NCI-H2227 (cell line): Measurements from ENCODE around the gene OTOS.
A peak's percentile ranks its signal among the peaks of the same experiment; 100 is the strongest.

Experiments
- DNase-seq: peaks from one replicate; lab custom pipeline; 2025; ENCODE audit not compliant: unreplicated experiment; lab: John Stamatoyannopoulos, UW

OTOS gene

DNA sequence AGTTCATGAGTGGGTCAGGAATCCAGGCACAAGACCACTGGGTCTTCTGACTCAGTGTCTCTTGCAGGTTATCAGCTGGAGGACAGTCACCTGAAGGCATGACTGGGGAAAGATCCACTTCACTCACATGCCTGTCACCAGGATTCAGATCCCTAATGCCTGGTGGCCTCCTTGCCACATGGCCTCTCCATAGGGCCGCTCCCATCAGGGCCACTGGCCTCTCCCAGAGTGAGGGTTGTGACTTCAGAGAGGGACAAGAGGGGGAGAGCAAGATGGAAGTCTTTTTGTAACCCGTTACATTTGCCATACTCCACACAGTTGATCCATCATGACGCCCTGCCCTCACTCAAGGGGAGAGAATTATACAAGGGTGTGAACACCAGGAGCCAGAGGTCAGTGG lies 13.0 kb upstream of the OTOS start:
- DNase-seq = no peak

DNA sequence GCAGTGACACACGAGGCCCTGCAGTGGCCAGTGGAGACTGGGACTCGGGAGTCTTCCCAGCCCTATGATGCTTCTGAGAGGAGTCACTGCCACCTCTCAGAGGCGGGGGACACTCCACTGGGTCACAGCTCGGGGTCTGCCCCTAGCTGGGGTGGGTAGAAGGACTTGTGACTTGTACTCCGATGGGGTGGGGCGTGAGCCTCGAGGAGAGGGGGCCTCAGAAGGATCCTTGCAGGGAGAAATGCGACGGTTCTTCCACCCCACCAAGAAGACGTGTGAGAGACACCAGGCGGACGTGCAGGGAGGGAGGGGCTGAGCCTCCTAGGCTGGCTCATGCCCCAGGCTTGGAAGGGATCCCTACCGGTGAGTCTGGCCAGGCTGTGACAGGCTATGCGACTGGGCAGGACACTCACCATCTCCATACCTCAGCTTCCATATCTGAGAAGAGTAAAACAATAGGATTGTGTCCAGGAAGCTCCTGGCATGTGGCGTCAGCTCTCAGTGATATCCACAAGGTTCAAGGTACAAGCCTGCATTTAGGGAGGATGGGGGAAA lies 11.1 kb upstream of the OTOS start:
- no peak for DNase-seq

DNA sequence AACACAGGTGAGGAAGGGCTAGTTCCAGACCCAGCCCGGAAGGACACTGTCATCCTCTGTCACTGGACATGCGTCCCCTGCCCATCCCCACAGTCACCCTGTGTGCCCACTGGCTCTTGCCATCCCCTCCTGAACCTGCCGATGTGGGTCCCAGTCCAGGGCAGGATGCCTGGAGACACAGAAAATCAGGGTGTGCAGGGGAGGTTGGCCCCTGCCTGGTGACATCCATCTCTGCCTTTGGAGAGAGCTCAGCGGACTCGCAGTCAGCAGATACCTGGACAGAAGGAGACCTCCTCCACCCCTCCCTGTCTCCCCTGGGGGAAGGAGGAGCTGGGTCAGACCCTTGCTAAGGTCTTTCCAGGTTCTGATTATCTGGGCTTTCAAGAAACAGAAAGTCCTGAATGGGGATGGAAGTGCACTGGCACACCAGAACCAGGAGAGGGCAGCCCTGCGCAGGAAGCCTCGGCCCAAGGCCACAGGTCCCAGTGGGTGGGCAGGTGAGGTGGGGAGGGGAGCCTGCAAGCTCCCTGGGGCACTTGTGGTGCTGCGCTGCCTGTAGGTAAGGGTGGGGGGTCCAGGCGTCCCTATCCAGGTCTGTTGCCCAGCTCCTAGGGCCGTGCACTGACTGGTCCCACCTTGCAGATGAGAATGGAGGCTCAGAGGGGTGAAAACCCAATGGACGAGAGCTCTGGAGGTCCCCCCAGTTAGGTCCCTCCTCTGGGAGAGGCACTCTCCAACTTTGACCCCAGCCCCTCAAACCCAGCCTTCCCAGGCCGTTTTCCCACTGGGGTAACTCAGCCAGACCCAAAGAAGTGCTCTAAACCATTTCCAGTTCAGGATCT lies 9.7 kb upstream of the OTOS start:
- peak; percentile 38 for DNase-seq

DNA sequence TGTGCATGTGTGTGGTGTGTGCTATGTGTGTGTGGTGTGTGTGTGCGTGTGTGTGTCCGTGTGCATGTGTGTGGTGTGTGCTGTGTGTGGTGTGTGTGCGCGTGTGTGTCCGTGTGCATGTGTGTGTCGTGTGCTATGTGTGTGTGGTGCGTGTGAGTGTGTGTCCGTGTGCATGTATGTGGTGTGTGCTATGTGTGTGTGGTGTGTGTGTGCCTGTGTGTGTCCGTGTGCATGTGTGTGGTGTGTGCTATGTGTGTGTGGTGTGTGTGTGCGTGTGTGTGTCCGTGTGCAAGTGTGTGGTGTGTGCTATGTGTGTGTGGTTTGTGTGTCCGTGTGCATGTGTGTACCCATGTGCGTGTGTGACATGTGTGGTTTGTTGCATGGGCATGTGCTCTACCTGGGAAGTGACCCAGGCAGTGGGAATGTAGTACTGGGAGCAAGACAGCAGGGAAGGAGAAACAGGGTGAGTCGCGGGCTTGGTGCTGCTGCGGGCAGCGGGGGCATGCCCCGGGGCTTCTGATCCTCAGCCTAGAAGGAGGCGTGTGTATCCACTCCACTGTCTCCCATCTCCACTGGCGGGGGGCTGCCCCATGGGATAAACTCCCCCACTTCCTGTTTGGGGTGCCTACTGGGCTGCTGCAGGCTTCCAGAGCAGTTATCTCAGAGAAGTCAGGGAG lies 7.6 kb upstream of the OTOS start:
- no peak for DNase-seq

DNA sequence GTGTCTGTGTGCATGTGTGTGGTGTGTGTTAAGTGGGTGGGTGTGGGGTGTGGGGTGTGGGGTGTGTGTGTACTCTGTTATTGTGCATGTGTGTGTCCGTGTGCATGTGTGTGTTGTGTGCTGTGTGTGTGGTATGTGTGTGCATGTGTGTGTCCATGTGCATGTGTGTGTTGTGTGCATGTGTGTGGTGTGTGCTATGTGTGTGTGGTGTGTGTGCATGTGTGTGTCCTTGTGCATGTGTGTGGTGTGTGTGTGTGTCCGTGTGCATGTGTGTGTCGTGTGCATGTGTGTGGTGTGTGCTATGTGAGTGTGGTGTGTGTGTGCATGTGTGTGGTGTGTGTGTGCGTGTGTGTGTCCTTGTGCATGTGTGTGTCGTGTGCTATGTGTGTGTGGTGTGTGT lies 6.9 kb upstream of the OTOS start:
- no peak for DNase-seq

DNA sequence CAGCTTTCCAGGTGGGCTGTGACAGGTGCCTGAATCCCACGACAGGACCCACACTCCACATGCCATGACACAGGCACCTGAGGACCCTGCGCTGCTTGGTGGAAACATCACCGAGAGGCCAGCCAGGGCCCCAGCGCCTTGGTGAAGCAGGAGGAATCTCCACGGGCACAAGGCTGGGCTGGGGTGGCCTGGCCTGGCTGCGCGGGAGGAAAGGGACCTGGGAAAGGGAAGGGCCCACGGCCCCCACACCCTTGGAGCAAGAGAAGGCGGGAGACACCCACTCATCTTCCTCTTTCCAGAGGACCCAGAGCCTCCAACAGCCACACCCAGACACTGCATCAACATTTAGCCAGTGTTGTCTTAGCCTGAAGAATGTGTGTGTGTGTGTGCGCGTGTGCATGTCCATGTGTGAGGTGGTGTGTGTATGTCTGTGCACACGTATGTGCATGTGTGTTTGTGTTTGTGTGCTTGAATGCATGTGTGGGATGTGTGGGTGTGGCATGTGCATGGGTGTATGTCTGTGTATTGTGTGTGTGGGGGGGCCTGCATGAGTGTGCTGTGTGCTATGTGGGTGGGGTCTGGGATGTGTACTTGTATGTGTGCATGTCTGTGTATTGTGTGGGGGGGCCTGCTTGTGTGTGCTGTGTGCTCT lies 6.3 kb upstream of the OTOS start:
- DNase-seq = no peak

DNA sequence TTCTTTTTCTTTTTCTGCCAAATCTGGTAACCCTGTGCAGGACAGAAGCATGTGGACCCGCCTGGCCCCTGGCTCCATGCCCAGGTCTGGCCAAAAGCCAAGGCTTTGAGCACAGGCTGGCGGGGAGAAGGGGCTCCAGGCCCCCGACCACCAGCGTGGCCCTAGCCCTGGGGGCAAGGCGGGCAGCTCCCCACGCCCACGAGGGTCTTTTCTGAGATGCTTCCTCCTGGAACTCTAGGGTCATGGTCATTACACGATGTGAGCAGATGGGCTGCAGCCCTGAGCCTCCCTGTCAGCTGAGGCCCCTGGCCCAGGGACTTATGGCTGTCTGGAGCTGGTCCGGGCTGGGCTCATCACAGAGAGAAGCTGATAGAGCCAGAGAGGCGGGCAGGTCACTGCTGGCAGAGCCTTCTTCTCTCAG lies 5.7 kb upstream of the OTOS start:
- no peak for DNase-seq

DNA sequence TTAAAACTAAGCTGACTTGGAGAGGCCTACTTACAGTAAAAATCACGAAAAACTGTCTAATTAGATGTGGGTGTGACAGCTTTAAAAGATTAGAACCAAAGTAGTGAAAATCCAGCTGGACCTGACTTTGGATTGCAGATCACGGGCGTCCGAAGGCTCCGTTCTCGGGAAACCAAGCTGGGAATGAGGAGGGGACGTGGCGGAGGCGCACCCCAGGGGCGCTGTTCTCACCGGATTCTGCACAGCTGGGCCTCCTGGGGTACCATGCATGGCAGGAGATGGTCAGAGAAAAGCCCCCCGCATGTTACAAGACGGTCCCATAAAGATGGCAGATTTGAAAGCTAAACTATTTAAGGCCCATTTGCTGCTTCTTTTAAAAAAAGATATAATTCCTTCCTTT lies 5.0 kb upstream of the OTOS start:
- DNase-seq = no peak

DNA sequence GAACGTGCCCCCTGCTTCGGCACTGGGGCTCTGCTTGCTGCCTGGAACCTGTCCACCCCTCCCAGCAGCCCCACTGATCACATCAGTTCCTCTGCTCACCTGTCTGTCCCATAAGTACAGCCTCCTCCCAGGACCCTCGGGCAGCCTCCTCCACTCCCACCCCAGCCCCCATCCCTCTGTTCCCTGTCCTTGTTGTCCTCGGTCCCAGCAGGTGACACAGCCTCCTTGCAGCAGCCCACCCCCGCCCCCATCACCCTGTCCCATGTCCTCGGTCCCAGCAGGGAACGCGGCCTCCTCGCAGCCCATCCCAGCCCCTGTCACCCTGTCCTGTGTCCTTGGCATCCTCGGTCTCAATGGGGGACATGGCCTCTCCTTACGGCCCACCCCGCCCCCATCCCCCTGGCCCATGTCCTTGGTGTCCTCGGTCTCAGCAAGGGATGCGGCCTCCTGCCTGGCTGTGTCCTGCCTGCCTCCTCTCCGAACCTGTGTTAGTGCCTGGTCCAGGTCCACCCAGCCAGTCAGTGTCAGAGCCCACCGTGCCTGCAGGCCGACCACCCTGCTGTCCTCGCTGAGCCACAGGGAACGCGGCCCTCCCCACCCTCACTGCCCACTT lies 4.3 kb upstream of the OTOS start:
- no peak for DNase-seq

DNA sequence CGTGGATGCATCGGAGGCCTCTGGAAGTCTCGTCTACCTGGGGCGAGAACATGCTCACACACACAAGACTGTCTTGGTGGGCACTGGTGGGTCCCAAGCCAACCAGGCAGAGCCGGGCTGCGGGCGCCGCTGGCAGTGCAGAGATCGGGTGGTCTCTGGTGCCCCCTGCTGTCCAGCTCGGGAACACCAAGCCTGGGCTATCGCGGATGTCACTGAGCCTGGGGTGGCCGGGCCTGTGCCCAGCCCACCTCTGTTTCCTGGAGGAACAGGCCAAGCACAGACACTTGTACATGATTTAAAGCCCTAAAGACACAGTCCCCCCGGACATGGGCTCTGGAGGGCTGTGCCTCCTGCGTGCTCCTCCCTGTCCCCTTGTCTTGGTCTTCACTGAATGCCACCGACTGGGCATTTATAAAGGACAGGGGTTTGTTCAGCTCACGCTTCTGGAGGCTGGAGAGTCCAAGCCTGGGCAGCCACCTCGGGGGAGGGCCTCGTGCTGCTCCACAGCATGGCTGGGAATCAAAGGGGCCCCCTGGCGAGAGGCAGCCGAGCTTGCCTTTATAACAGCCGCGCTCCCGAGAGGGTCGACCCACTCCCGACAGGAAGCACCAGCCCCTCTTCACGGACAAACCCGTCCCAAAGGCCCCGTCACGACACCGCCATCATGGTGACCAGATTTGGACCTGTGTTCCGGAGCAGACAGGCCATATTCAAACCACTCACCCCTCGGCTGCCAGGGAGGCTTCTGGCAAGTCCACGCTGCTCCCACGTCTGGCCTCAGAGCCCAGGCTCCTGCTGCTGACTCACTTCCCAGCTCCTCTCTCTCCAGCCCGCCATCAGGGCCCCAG lies 3.6 kb upstream of the OTOS start:
- DNase-seq = peak; percentile 84

DNA sequence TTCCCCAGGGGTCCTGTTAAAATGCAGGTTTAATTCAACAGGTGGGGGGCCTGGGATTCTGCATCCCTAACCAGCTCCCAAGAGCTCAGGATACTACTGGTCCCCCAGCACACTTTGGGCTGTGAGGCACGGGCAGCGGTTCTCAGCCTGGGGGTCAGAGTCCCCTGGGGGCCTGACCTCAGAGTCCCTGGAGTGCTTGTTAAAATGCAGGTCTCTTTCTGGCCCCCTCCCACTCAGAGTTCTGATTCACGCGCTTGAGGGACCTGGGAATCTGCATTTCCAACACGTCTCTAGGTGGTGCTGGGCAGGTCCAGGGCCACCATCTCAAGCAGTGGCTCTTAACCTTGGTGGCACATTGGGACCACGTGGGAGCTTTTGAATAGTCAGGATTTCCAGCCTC lies 2.8 kb upstream of the OTOS start:
- DNase-seq = no peak

DNA sequence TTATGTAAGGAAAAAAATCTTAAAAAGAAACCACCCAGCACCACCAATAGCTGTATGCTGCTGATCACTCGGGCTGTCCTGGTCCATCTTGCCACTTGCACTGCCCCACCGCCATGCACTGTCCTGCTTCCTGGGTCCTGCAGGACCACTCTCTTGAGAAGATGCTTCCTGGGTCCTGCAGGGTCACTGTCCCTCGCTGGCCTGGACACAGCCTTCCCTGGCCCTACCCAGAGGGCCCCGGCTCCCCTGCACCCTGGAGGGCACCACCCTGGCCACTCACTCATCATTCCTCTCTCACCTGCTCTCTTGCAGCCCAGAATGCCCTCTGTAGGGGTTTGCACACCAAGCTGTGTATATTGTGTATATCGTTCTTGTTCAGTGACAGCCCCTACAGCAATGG lies 2.4 kb upstream of the OTOS start:
- no peak for DNase-seq

DNA sequence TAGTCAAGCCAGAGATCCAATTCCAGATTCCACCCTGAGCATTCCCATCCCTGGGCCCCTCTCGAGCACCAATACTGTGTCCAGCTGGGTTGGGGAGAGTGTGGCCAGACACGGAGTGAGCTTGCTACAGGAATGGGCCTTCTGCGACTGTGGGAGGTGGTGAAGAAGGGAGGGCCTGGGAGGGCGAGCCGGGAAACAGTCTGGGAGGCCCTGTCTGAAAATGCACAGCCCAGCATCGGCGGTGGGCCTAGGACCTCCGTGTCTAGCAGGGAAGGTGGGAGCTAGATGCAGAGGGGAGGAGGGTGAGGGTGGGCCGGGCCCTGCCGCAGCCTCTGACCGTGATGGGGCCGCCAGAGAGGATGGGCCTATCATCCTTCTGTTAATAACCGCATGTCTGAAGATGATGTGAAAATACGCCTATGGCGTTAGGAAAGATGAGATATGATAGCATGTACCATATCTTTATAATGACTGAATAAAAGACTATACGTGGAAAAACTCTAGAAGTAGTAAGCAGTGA lies 1.9 kb upstream of the OTOS start:
- DNase-seq = no peak

DNA sequence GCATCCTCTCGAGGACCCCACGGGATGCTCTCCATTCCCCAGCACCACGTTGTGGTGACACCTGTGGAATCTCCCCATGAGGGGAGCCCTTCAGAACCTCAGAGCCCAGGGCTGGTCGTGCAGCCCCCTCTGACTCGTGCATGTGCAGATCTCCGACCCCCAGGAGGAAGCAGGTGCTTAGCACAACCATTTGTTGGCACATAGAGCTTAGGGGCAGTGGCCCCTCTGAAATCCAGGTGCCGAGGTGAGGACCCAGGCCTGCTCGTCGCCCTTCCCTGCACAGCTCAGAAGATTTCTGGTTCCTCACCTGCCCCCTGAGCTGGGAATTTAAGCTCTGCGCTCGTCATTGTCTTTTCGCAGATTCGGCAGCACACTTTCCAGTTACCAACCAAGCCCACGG lies 1.3 kb upstream of the OTOS start:
- no peak for DNase-seq

DNA sequence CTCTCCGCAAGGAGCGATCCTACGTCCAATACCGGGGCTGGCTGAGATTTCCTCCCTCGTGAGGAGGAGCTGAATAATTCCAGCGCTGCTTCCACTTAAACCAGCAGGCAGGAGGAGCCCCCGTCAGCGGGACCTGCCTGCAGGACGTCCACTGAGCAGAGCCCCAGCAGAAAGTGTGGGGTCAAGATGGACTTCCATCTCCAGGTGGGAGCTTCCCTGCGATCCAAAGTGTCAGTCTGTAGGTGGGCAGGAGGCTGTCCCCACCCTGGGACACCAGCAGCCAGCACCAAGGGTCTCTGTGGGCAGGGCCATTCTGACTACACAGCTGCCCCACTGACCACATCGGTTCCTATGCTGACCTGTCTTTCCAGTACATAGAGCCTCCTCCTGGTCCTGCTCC lies 462 bp upstream of the OTOS start:
- DNase-seq = no peak

DNA sequence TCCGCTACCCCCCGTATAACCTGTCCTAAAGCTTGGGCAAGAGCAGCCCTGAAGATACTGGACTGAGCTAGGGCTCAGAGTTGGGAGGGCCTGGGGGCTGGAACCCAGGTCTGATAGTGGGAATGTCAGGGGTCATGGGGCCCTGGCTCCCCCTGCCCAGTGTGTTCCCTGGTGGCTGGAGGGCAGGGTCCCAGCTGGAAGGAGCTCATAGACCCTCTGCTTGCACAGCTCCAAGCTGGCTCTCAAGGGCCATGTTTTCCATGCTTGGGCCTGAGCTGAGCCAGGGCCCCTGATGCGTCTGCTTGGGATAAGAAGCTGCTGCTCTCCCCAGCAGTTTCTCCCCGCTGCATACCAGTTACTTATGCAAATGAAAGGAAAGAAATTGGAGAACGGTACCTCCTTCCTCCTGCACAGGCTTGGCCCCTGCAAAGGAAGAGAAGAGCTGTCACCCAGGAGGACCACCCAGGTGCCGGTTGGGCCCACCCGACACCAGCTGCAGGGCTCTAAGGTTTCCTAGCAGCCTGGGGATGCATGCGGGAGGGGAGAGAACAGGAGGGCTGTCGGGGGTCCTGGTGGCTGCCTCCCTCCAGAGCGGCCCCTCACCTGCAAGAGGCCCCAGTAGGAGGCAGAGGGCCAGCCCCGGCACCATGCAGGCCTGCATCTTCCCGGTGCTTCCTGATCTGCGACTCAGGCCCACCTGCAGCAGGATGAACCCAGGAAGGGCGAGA lies 628 bp downstream of the OTOS start:
- DNase-seq = no peak

DNA sequence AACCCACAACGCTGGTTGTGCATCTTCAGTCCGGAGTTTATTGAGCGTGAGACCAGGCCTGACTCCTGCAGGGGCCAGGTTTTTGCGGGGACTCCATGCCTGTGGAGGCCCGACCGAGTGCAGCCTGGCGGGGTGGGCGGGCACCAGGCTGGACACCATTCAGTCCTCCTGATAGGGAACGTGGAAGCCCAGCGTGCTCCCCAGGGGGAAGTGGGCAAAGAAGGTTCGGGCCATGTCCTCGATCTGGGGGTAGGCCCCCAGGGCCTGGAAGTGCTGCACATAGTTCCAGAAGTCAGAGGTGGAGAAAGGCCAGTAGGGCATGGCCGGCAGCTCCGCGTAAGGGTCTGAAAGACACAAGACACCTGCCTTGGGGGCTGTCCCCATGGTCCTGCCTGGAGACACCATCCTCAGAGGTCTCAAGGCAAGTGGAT lies 1.4 kb downstream of the OTOS start:
- no peak for DNase-seq

DNA sequence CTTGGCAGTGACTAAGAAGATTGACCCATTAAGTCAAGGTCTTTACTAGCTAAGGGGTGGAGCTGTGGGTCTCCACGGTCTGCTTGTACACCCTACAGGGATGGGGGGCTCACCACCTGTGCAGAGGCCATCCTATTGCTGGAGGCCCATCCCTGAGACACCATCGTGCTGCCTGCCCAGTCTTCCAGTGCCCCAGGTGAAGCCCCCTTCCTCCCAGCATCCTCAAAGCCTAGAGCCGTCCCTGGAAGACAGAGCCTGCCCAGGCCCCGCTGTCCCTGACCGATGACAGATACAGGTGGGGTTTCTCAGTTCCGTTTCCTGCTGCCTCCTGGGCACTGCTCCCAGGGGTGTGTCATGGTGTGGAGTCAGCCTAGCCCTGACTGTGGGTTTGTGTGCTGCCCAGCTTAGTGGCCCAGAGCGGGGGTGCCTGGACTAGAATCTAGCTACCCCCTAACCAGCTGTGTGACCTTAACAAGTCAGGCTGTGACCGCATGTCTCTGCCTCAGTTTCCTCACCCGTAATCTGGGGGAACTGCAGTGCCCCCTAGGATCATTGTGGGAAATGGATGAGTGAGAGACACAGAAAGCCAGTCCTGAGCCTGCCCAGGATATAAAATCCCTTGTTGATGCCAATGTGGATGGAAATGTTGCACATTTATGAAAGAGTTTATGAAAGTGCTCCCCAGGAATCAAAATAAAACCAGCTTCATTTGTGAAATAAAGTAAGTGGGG lies 2.0 kb downstream of the OTOS start:
- DNase-seq = no peak
